ENCODE results near the gene AMMECR1.

GRCh38 chrX:110251526-110251925 lies 66.4 kb downstream of the AMMECR1 start:
- TF ChIP-seq CTCF (IDR thresholded peaks at IDR 0.05): no peak
- no peak for TF ChIP-seq ZFX (IDR thresholded peaks at IDR 0.05; ENCODE audit: borderline replicate concordance)
